HG03520 (cell line): ENCODE data around the gene CRYBA2.

ENCODE experiments used
- ATAC-seq: cut with Tn5 transposase; IDR thresholded peaks from one replicate; pipeline ENCODE4 v1.9.1; 2021; ENCODE audit warnings: mild to moderate bottlenecking, moderate library complexity; ENCODE audit not compliant: unreplicated experiment

CRYBA2 gene

DNA sequence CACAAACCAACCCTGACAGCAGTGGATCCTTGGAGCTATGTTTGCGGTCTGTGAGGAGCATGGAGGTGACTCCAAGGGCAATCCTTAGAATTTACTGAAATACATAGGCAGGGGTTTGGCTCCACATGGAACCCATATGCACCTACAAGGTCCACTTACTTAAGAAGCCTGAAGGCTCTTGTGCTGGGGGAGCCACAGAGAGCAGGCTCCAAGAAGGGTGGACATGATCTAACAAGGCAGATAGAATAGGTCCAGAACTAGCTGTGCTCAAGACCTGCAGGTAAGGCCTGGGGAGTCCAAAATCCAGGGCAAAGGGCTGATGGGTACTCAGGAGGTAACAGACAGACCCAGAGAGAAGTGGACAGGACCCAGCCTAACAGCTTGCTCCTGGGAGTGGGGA lies 34.9 kb downstream of the CRYBA2 start:
- no peak for ATAC-seq

- ATAC-seq: no peak
Observed at GRCh38 chr2:218957671-218958070, 35.6 kb downstream of the CRYBA2 start.

DNA sequence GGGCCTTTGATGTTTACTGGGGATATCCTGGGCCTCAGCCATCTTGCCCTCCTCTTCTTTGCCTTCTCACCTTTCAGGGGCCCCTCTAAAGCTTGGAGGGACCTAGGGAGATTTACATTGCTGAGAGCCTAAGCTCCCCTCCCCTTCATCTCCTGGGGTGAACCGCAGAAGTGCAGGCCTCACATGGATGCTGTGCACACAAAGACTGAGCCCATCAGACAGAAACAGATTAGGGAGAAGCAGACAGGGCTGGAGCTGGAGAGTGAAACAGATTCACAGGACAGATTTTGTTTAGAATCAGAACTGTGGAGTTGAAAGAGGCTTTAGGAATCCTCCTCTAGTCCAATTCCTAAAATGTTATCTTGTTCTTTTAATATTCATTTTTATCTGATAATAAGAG lies 37.2 kb downstream of the CRYBA2 start:
- no peak for ATAC-seq

GRCh38 chr2:218954541-218955300 lies 38.5 kb downstream of the CRYBA2 start:
- no peak for ATAC-seq

GRCh38 chr2:218953366-218953954 lies 39.8 kb downstream of the CRYBA2 start:
- ATAC-seq: no peak

GRCh38 chr2:218952160-218952559 lies 41.1 kb downstream of the CRYBA2 start:
- ATAC-seq: no peak

DNA sequence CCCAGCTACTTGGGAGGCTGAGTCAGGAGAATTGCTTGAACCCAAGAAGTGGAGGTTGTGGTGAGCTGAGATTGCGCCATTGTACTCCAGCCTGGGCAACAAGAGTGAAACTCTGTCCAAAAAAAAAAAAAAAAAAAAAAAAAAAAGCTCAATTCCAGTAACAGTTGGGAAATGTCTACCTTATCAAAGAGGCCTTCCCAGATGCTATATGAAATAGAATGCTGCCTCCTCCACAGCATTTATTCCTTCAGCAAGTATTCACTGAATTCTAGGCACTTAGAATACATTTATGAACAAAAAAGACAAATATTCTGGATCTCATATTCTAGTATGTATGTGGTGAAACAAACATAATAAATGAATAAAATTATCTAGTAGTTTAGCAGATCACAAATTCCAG lies 46.6 kb downstream of the CRYBA2 start:
- ATAC-seq: no peak

DNA sequence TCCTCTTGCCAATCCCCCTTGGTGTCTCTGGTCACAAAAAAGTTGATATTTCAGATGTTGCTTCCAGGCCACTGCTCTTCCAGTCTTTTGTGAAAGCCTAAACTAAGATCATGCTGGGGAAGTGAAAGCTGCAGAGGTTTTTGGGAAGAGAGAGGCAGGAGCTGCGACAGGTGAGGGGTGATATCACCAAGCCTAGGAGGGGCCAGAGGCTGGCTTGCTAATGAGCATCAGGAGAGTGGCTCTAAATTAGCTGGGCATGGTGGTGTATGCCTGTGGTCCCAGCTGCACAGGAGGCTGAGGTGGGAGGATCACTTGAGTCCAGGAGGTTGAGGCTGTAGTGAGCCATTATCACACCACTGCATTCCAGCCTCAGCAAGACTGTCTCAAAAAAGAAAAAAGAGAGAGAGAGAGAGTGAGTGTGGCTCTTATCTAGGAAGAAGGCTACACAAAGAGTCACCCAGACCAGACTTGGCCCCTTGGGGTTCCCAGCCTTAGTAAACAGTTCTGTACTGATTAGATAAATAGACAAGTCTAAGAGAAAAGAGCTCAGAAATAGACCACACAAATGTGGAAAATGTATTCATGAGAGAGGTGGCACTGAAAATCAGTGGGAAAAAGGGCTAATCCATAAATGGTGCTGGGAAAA lies 48.3 kb downstream of the CRYBA2 start:
- no peak for ATAC-seq
